Spleen (tissue), 11 donors: Measurements from ENCODE around the gene DESI1. TPM values are rescaled to one million over a fixed set of nuclear protein-coding genes. Genes with fewer than 3 reads are reported as not detected.
"Not testable (repeated sequence)": the region's sequence is repeated elsewhere in the genome, so short reads cannot be mapped to it uniquely, and the experiment has no call there.

Experiments
- DNase-seq: peaks from one replicate; pipeline ENCODE4 v3.0.0-alpha.2; 2020
- H3K27ac ChIP-seq, 8 donors: fragments of 200-600 bp; sonication (generic) in 7 of 8; 1 replicate in 4 of 8; 2 replicates in 4 of 8; pipeline versions ENCODE4 v1.5.0 to v1.8.0; 2016 to 2021; ENCODE audit warnings: inconsistent platforms in 4 of 8, mild to moderate bottlenecking in 4 of 8, moderate library complexity in 1 of 8
- H3K27me3 ChIP-seq, 7 donors: fragments of 200-600 bp; sonication (generic) in 6 of 7; replicated peaks in 1 of 7; 1 replicate in 4 of 7; 2 replicates in 3 of 7; pipeline versions ENCODE4 v1.5.0 to v1.8.0; 2016 to 2021; ENCODE audit warnings: inconsistent platforms in 3 of 7, mild to moderate bottlenecking in 1 of 7
- H3K36me3 ChIP-seq, 6 donors: fragments of 200-600 bp; sonication (generic) in 5 of 6; 1 replicate in 4 of 6; 2 replicates in 2 of 6; pipeline versions ENCODE4 v1.5.0 to v1.8.0; 2016 to 2021; ENCODE audit warnings: inconsistent platforms in 2 of 6
- H3K4me1 ChIP-seq, 6 donors: fragments of 200-600 bp; sonication (generic) in 5 of 6; 1 replicate in 3 of 6; 2 replicates in 3 of 6; pipeline versions ENCODE4 v1.5.0 to v1.8.0; 2016 to 2021; ENCODE audit warnings: inconsistent platforms in 3 of 6
- H3K4me3 ChIP-seq, 8 donors: fragments of 200-600 bp; sonication (generic) in 7 of 8; 1 replicate in 4 of 8; 2 replicates in 4 of 8; pipeline versions ENCODE4 v1.5.0 to v1.8.0; 2016 to 2021; ENCODE audit warnings: inconsistent platforms in 4 of 8, mild to moderate bottlenecking in 4 of 8, moderate library complexity in 2 of 8
- H3K9me3 ChIP-seq, 8 donors: fragments of 200-600 bp; sonication (generic) in 7 of 8; 1 replicate in 4 of 8; 2 replicates in 4 of 8; pipeline versions ENCODE4 v1.5.0 to v1.8.0; 2016 to 2021; ENCODE audit warnings: inconsistent platforms in 4 of 8
- CTCF ChIP-seq, 11 experiments: fragments of 200-600 bp in 7 of 11; fragments of 450-650 bp in 4 of 11; sonication (generic) in 4 of 11; IDR thresholded peaks in 8 of 11; conservative IDR thresholded peaks in 3 of 11; 1 replicate in 7 of 11; 2 replicates in 4 of 11; pipeline versions ENCODE4 v1.4.0 to v1.8.0; 2016 to 2021; ENCODE audit warnings: antibody characterized with exemption in 11 of 11, inconsistent platforms in 4 of 11, mild to moderate bottlenecking in 1 of 11
- POLR2A ChIP-seq, 3 donors: fragments of 450-650 bp; IDR thresholded peaks; one replicate each; pipeline ENCODE4 v1.5.1; 2017; ENCODE audit warnings: antibody characterized with exemption in 3 of 3, mild to moderate bottlenecking in 1 of 3
- POLR2AphosphoS5 ChIP-seq, 3 donors: sonication (generic); formaldehyde crosslinking; IDR thresholded peaks; one replicate each; pipeline ENCODE4 v1.5.1; 2017; ENCODE audit warnings: antibody characterized with exemption in 3 of 3
- WGBS, 5 donors: extraction: QIAGEN DNeasy Blood & Tissue Kit in 3 of 5; methylation state at CpG; one replicate each; pipeline versions ENCODE4 v1.1.5 to v1.1.7; 2013 to 2018; 5-methylcytosine and 5-hydroxymethylcytosine counted together
- intact Hi-C: fragments of 100-400 bp; cut with DNase I; formaldehyde crosslinking; loops from one replicate; pipeline ENCODE4 v1.15.0; 2023; ENCODE audit warnings: low total_unique reads
- polyA plus RNA-seq, 3 donors: library from polyadenylated mRNA; stranded (reverse); fragments of 200-250 nt; gene quantifications; one replicate each; pipeline ENCODE4 v1.2.1, GENCODE V29; 2013
- total RNA-seq, 7 donors: library from RNA; depleted of rRNA in 3 of 7; stranded (reverse); fragments of >200 nt in 3 of 7; fragmentation: NEBNext Ultra II Directional in 4 of 7; extraction: Animal tissue kit (Norgen Biotek cat#: 25700) in 4 of 7; gene quantifications; one replicate each; pipeline versions ENCODE4 v1.1.0 to v1.2.1, GENCODE V29; 2016 to 2021
- donor health status: healthy with polysubstance abuse.
- donor health status: DM: no; HTN: no; CAD: no; lungs with moderate emphysema.
- donor health status: DM: no; HTN: no; CAD: no.
- donor health status: Bipolar disorder and iron deficiency.
- donor health status: healthy.
- donor health status: DM: no; HTN: no; CAD: no.
- donor health status: DM: yes; HTN: yes; CAD: no.

The DESI1 gene
- total and polyA plus RNA-seq, 10 donors: 8.1 to 29.8 (median 20.3) TPM

- no peak overlapping the region for H3K4me3 ChIP-seq
- H3K9me3 ChIP-seq: no peaks in the 10 kb centered on the region
- TF ChIP-seq CTCF (IDR thresholded peaks at IDR 0.05 in 8 of 11, conservative IDR thresholded peaks at IDR 0.05 in 3 of 11) (no peak), POLR2AphosphoS5 (IDR thresholded peaks at IDR 0.05) (no peak), POLR2A (IDR thresholded peaks at IDR 0.05) (no peak)
- no peak overlapping the region for H3K27ac ChIP-seq
- no peaks in the 10 kb centered on the region for H3K36me3 ChIP-seq
- peaks cover 0 to 5% (median 0%) of the 10 kb centered on the region in 6 donors for H3K4me1 ChIP-seq
- H3K27me3 ChIP-seq: peaks cover 0 to 68% (median 13%) of the 10 kb centered on the region in 7 donors
- 68 to 82% (median 72%) methylated on average over 5 of the region's 5 CpGs for WGBS, 5 donors
- intact Hi-C loops: no loop called here
- no peak for DNase-seq
Observed at GRCh38 chr22:41561788-41562187, 59.1 kb downstream of the DESI1 start.

- 48 to 70% (median 59%) methylated on average over 8 to 10 of the region's 10 CpGs for WGBS, 5 donors
- Histone ChIP-seq H3K9me3 (no peaks in the 10 kb centered on the region), H3K27ac (no peak overlapping the region), H3K36me3 (no peaks in the 10 kb centered on the region), H3K4me3 (no peak overlapping the region), H3K4me1 (peaks cover 0 to 5% (median 0%) of the 10 kb centered on the region in 6 donors), H3K27me3 (peaks cover 0 to 69% (median 13%) of the 10 kb centered on the region in 7 donors)
- intact Hi-C loops: no loop called here
- no peak for DNase-seq
- no peak for TF ChIP-seq POLR2A (IDR thresholded peaks at IDR 0.05)
- TF ChIP-seq CTCF (IDR thresholded peaks at IDR 0.05 in 8 of 11, conservative IDR thresholded peaks at IDR 0.05 in 3 of 11): no peak
- no peak for TF ChIP-seq POLR2AphosphoS5 (IDR thresholded peaks at IDR 0.05)
Observed at GRCh38 chr22:41561335-41561734, 59.5 kb downstream of the DESI1 start.

GRCh38 chr22:41560095-41560471 is 60.8 kb downstream of the DESI1 start:
- Histone ChIP-seq H3K27ac (no peak overlapping the region), H3K4me1 (peaks cover 0 to 5% (median 0%) of the 10 kb centered on the region in 6 donors), H3K9me3 (no peaks in the 10 kb centered on the region), H3K36me3 (no peaks in the 10 kb centered on the region), H3K27me3 (peaks cover 0 to 76% (median 13%) of the 10 kb centered on the region in 7 donors), H3K4me3 (no peak overlapping the region)
- TF ChIP-seq CTCF (IDR thresholded peaks at IDR 0.05 in 8 of 11, conservative IDR thresholded peaks at IDR 0.05 in 3 of 11) (no peak), POLR2A (IDR thresholded peaks at IDR 0.05) (no peak)
- intact Hi-C loops: no loop called here
- no peak for DNase-seq
- 67 to 80% (median 73%) methylated on average over 6 of the region's 6 CpGs for WGBS, 5 donors

- DNase-seq, H3K4me3 ChIP-seq, intact Hi-C loops, H3K9me3 ChIP-seq, H3K4me1 ChIP-seq, H3K36me3 ChIP-seq, H3K27ac ChIP-seq: not testable (repeated sequence)
- 89 to 94% (median 92%) methylated on average over 13 of the region's 13 CpGs for WGBS, 5 donors
- peaks cover 0 to 72% (median 13%) of the 10 kb centered on the region in 7 donors for H3K27me3 ChIP-seq
Observed at GRCh38 chr22:41558241-41558630, 62.6 kb downstream of the DESI1 start.
